ENCODE data around the gene HSPA4L.

Gene HSPA4L
- 0 to 3.3 (median 0.18) reads per million in 4 experiments for total RNA-seq

GRCh38 chr4:127782275-127783025, at the start of gene HSPA4L:
HSPA4L (plus strand) TSS chr4:127782322; CDS start chr4:127782551, 229 bp downstream.
- peak; percentile 1 for DNase-seq

GRCh38 chr4:127732623-127733328, 49.3 kb upstream of the HSPA4L start:
- DNase-seq: no peak

GRCh38 chr4:127734976-127735375, 47.1 kb upstream of the HSPA4L start:
- DNase-seq: no peak

GRCh38 chr4:127737295-127737694, 44.8 kb upstream of the HSPA4L start:
- no peak for DNase-seq

GRCh38 chr4:127741247-127741646, 40.9 kb upstream of the HSPA4L start:
- no peak for DNase-seq

GRCh38 chr4:127747883-127748282, 34.2 kb upstream of the HSPA4L start:
- DNase-seq: no peak

- no peak for DNase-seq
Observed at GRCh38 chr4:127748957-127749356, 33.2 kb upstream of the HSPA4L start.

GRCh38 chr4:127756906-127757305, 25.2 kb upstream of the HSPA4L start:
- no peak for DNase-seq

GRCh38 chr4:127759228-127759820, 22.8 kb upstream of the HSPA4L start:
- no peak for DNase-seq

- no peak for DNase-seq
Observed at GRCh38 chr4:127759893-127760292, 22.2 kb upstream of the HSPA4L start.

GRCh38 chr4:127771535-127772275, 10.4 kb upstream of the HSPA4L start:
- DNase-seq: no peak

- no peak for DNase-seq
Observed at GRCh38 chr4:127772769-127773671, 9.1 kb upstream of the HSPA4L start.

- no peak for DNase-seq
Observed at GRCh38 chr4:127775843-127776242, 6.3 kb upstream of the HSPA4L start.

- DNase-seq: no peak
Observed at GRCh38 chr4:127776620-127777019, 5.5 kb upstream of the HSPA4L start.

GRCh38 chr4:127777487-127777886, 4.6 kb upstream of the HSPA4L start:
- no peak for DNase-seq

GRCh38 chr4:127778102-127778501, 4.0 kb upstream of the HSPA4L start:
- no peak for DNase-seq

- no peak for DNase-seq
Observed at GRCh38 chr4:127780598-127780997, 1.5 kb upstream of the HSPA4L start.

GRCh38 chr4:127781300-127782024, 660 bp upstream of the HSPA4L start:
- no peak for DNase-seq

GRCh38 chr4:127782025-127782274, 172 bp upstream of the HSPA4L start:
- no peak for DNase-seq

- DNase-seq: no peak
Observed at GRCh38 chr4:127783026-127783769, 1.1 kb downstream of the HSPA4L start.
